Body of pancreas (tissue), 4 donors: ENCODE measurements around the gene SBSN. TPM values are rescaled to one million over a fixed set of nuclear protein-coding genes. Genes with fewer than 3 reads are reported as not detected.

Source experiments
- ATAC-seq: fragments of 150-250 bp; one replicate; pipeline ENCODE4 v1.9.1; 2016
- DNase-seq, 4 donors: peaks; one replicate each; pipeline ENCODE4 v3.0.0-alpha.2; 2019
- H3K27ac ChIP-seq, 4 donors: fragments of 200-600 bp; sonication (generic); 1 replicate in 3 of 4; 2 replicates in 1 of 4; pipeline versions ENCODE4 v1.5.1 to v1.6.1; 2016 to 2019; ENCODE audit warnings: mild to moderate bottlenecking in 1 of 4, mixed read lengths in 1 of 4, moderate library complexity in 1 of 4
- H3K27me3 ChIP-seq, 2 donors: fragments of 200-600 bp; sonication (generic); one replicate each; pipeline ENCODE4 v1.6.0; 2016; ENCODE audit warnings: mild to moderate bottlenecking in 1 of 2
- H3K36me3 ChIP-seq, 2 donors: fragments of 200-600 bp; sonication (generic); replicated peaks in 1 of 2; 2 replicates each; pipeline ENCODE4 v1.5.1; 2016; ENCODE audit warnings: low read depth in 2 of 2; ENCODE audit not compliant: insufficient read depth in 1 of 2
- H3K4me1 ChIP-seq: fragments of 200-600 bp; sonication (generic); one replicate; pipeline ENCODE4 v1.6.0; 2016
- H3K4me3 ChIP-seq, 2 donors: fragments of 200-600 bp; sonication (generic); 1 replicate in 1 of 2; 2 replicates in 1 of 2; pipeline ENCODE4 v1.5.1; 2016 to 2019
- H3K9me3 ChIP-seq, 3 donors: fragments of 200-600 bp; sonication (generic); 1 replicate in 2 of 3; 2 replicates in 1 of 3; pipeline ENCODE4 v1.5.1; 2016
- POLR2A ChIP-seq, 3 donors: fragments of 450-650 bp; IDR thresholded peaks; one replicate each; pipeline ENCODE4 v1.6.1; 2016; ENCODE audit warnings: antibody characterized with exemption in 3 of 3, mild to moderate bottlenecking in 2 of 3
- WGBS, 2 donors: methylation state at CpG; one replicate each; pipeline ENCODE4 v1.1.5; 2017; 5-methylcytosine and 5-hydroxymethylcytosine counted together
- intact Hi-C: fragments of 100-400 bp; cut with DNase I; formaldehyde crosslinking; loops from one replicate; pipeline ENCODE4 v1.15.1; 2023
- total RNA-seq, 2 donors: library from RNA; depleted of rRNA; stranded (reverse); fragments of >200 nt; gene quantifications; one replicate each; pipeline ENCODE4 v1.1.0, GENCODE V29; 2016
- TF ChIP-seq, protein P1 (sequence below), 7 experiments: fragments of 450-650 bp in 4 of 7; fragments of 200-600 bp in 3 of 7; sonication (generic) in 3 of 7; IDR thresholded peaks; one replicate each; pipeline ENCODE4 v1.5.1; 2016 to 2019; ENCODE audit warnings: antibody characterized with exemption in 7 of 7

SBSN gene
- total RNA-seq, 2 donors from 2014 or later = not detected

DNA sequence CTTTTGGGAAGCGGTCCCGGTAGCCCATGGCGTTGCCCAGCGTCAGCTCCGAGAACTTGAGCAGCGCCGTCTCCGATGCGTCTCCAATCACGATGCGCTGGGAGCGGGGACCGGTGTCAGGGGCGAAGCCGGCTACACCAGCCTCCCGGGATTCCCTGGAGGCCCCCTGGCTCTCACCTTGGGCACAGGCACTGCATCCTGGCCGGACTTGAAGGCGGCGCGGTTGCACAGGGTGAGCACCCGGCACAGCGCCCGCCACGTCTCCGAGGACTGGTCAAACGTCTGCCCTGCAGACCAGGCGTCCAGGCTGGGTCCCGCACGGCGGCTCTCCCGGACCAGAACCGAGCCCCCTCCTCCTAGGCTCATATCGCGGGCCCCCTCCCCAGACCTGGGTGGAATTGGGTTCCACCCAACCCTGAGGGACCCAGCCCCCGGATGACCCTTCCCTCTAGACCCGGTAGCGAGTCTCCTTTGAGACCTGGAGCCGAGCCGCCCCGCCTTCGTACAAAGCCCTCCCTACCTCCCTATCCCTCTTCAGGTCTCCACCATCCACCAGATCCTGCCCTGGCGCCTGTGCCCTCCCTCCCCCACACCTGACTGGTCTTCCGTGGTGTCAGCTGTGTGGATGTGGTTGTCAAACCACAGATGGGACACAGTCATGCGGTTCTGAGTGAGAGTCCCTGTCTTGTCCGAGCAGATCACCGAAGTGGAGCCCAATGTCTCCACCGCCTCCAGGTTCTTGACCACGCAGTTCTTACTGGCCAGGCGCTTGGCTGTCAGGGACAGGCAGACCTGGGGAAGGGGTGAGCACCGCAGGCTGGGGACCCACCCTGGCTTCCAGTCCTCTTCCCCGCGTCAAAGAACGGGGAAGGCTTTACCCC is 30.5 kb upstream of the SBSN start:
- Histone ChIP-seq H3K9me3 (no peaks in the 10 kb centered on the region), H3K36me3 (no peaks in the 10 kb centered on the region), H3K27ac (peak overlapping the region in 1 of 4 donors; percentile 23), H3K4me1 (peaks cover 41% of the 10 kb centered on the region), H3K27me3 (no peaks in the 10 kb centered on the region), H3K4me3 (peak overlapping the region in 1 of 2 donors; percentile 19)
- intact Hi-C loops = loop anchor here (10.0 kb wide), 1 partner anchor 156 kb away; the partner anchor contains the start of gene KMT2B
- 19 to 27% methylated on average over 26 to 53 of the region's 53 CpGs for WGBS, 2 donors
- TF ChIP-seq, protein P1, sequence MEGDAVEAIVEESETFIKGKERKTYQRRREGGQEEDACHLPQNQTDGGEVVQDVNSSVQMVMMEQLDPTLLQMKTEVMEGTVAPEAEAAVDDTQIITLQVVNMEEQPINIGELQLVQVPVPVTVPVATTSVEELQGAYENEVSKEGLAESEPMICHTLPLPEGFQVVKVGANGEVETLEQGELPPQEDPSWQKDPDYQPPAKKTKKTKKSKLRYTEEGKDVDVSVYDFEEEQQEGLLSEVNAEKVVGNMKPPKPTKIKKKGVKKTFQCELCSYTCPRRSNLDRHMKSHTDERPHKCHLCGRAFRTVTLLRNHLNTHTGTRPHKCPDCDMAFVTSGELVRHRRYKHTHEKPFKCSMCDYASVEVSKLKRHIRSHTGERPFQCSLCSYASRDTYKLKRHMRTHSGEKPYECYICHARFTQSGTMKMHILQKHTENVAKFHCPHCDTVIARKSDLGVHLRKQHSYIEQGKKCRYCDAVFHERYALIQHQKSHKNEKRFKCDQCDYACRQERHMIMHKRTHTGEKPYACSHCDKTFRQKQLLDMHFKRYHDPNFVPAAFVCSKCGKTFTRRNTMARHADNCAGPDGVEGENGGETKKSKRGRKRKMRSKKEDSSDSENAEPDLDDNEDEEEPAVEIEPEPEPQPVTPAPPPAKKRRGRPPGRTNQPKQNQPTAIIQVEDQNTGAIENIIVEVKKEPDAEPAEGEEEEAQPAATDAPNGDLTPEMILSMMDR (IDR thresholded peaks at IDR 0.05) = peak in 2 of 7 experiments; percentile 7
- peak in 2 of 3 donors; percentile 40 to 44 for TF ChIP-seq POLR2A (IDR thresholded peaks at IDR 0.05)
- DNase-seq (no peak), ATAC-seq (peak; percentile 25)

DNA sequence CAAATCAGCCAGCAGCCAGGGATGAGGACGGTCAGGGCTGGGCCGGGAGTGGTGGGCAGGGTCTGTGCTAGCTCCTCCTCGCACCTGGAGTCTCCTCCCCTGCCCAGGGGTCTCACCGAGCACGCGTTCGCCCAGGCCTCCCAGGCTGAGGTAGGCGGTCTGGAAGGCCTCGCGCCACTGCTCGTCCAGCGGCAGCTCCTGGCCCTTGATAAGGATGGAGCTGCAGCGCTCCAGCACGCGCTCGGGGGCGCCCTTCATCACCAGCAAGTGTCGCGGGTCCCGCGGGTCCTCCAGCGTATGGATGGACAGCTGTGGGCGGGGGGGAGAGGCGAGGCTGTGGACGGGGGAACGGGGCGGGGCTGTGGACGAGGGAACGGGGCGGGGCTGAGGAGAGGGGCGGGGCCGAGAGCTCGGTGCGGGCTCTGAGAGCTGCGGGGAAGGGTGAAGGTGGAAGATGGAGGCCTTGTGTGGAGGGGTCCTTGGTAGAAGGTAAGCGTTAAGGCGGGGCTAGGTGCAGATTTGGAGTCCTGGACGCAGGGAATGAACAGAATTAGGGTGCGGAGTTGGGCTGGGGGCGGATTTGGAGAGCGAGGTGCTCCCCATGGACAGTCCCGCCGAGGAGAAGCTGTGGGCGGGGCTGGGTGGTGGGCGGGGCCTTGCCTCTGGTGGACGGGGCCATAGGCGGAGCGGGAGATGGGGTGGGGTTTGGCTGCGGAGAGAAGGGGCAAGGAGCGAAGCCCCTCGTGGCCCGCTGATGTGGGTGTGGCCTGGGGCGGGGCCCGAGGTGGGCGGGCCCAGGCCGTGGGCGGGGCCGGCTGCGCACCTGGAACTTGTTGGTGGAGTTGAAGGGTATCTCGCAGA is 29.7 kb upstream of the SBSN start:
- H3K27me3 ChIP-seq = no peaks in the 10 kb centered on the region
- H3K36me3 ChIP-seq = no peaks in the 10 kb centered on the region
- peaks cover 40% of the 10 kb centered on the region for H3K4me1 ChIP-seq
- no peaks in the 10 kb centered on the region for H3K9me3 ChIP-seq
- peak; percentile 76 for ATAC-seq
- 15 to 25% methylated on average over 31 to 60 of the region's 60 CpGs for WGBS, 2 donors
- H3K27ac ChIP-seq = peak overlapping the region in 1 of 4 donors; percentile 47
- intact Hi-C loops = loop anchor here (10.0 kb wide), 1 partner anchor 157 kb away; the partner anchor contains the start of gene KMT2B
- TF ChIP-seq, protein P1 (IDR thresholded peaks at IDR 0.05) = no peak
- TF ChIP-seq POLR2A (IDR thresholded peaks at IDR 0.05) = no peak
- H3K4me3 ChIP-seq = peak overlapping the region in 1 of 2 donors; percentile 19
- peak; percentile 54 to 94 (median 86) for DNase-seq

DNA sequence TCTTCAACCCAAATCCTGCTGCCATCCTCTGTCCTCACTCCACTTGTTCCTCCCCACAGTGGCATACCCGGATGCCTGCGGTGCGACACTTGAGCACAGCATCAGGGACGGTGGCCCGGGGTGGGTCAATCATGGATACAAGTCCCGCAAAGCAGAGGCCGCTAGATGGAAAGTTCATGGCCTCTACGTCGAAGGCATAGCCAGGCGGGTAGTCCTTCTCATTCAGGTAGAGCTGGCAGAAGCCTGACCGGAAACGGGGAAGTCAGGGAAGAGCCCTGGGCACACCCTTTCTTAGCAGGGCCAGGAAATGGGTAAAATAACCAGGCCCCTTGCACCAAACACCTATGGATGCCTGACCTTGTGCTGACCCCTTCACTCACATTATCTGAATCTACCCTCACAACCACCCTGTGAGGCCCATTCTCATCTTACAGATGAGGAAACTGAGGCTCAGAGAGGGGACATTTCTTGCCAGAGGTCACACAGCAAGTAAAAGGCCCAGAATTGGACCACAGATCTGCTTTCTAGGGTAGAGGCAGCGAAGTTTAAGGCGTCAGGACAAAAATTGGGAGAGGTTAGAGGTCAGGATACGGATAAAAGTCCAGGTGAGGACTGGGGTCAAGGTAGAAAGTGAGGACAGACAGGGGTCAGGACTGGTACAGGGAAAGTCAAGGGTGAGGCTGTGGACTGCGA is 28.9 kb upstream of the SBSN start:
- DNase-seq = no peak
- Histone ChIP-seq H3K27ac (no peak overlapping the region), H3K27me3 (no peaks in the 10 kb centered on the region), H3K4me1 (peaks cover 40% of the 10 kb centered on the region), H3K9me3 (no peaks in the 10 kb centered on the region), H3K4me3 (no peak overlapping the region), H3K36me3 (no peaks in the 10 kb centered on the region)
- TF ChIP-seq, protein P1 (IDR thresholded peaks at IDR 0.05) = no peak
- no peak for TF ChIP-seq POLR2A (IDR thresholded peaks at IDR 0.05)
- WGBS, 2 donors = 89 to 91% methylated on average over 16 of the region's 16 CpGs
- intact Hi-C loops = loop anchor here (10.0 kb wide), 1 partner anchor 158 kb away; the partner anchor contains the start of gene KMT2B
- ATAC-seq = no peak

DNA sequence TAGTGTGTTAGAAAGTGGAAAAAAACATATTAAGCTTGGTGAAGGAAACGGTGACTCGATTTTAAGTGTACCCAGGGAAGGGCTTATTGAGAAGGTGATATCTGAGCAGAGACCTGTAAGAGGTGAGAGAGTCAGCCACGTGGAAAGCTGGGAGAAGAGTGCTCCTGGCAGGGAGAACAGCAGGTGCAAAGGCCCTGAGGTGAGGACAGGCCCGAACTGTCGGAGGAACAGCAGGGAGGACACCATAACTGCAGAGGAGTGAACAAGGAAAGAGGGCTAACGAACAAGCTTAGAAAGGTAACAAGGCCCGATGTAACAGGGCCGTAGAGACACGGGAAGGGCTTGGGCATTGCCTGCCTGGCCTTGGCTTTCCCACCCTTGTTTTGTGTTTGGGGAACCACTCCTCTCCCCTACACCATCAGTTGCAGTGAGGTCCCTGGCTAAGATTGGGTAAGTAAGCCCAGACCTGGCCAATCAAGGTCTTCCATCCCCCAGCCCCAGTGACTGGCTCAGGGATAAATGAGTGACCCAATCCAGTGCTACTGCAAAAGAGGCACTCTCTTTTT is 28.0 kb upstream of the SBSN start:
- no peaks in the 10 kb centered on the region for H3K36me3 ChIP-seq
- intact Hi-C loops = loop anchor here (10.0 kb wide), 1 partner anchor 159 kb away; the partner anchor contains the start of gene KMT2B

More for the DNA sequence above, 28.0 kb upstream of the SBSN start:
- no peak for ATAC-seq
- peaks cover 43% of the 10 kb centered on the region for H3K4me1 ChIP-seq
- 85% methylated on average over 9 of the region's 9 CpGs for WGBS, 2 donors
- TF ChIP-seq, protein P1 (IDR thresholded peaks at IDR 0.05) = no peak
- no peak for TF ChIP-seq POLR2A (IDR thresholded peaks at IDR 0.05)
- H3K9me3 ChIP-seq = no peaks in the 10 kb centered on the region
- no peak for DNase-seq
- H3K4me3 ChIP-seq = no peak overlapping the region
- H3K27me3 ChIP-seq = no peaks in the 10 kb centered on the region
- H3K27ac ChIP-seq = no peak overlapping the region
